K562 (cell line): ENCODE measurements around the gene PRDM12. TPM values are rescaled to one million over a fixed set of nuclear protein-coding genes. Genes with fewer than 3 reads are reported as not detected.

ENCODE experiments used
- BCOR ChIP-seq: fragments of 450-650 bp; IDR thresholded peaks from 2 replicates; pipeline ENCODE4 v1.6.1; 2016
- EZH2 ChIP-seq: IDR thresholded peaks from 2 replicates; pipeline ENCODE4 v1.6.1; 2012; ENCODE audit warnings: low read depth, mild to moderate bottlenecking, inconsistent platforms, low read length, borderline replicate concordance
- HMG20A ChIP-seq: fragments of 450-650 bp; formaldehyde crosslinking; conservative IDR thresholded peaks from 2 replicates; pipeline ENCODE4 v1.4.0; 2020; ENCODE audit warnings: mild to moderate bottlenecking, mixed read lengths
- ID3 ChIP-seq, 2 experiments: fragments of 250-450 bp in 1 of 2; fragments of 450-650 bp in 1 of 2; sonication (Bioruptor Pico) in 1 of 2; IDR thresholded peaks; 2 replicates each; pipeline versions ENCODE4 v1.6.1 to v1.8.0; 2016 to 2021; ENCODE audit warnings: mild to moderate bottlenecking in 2 of 2, moderate library complexity in 2 of 2, missing compliant biosample characterization in 1 of 2, missing genetic modification characterization in 1 of 2
- IFI16 ChIP-seq: fragments of 250-450 bp; sonication (Bioruptor Pico); IDR thresholded peaks from 2 replicates; pipeline ENCODE4 v2.1.2; 2022; ENCODE audit warnings: mild to moderate bottlenecking, inconsistent platforms
- KHSRP ChIP-seq: fragments of 450-650 bp; IDR thresholded peaks from 2 replicates; pipeline ENCODE4 v1.6.1; 2017
- NR3C1 ChIP-seq: sonication (generic); formaldehyde crosslinking; IDR thresholded peaks from 2 replicates; pipeline ENCODE4 v1.8.1; 2022; ENCODE audit warnings: missing genetic modification reagents
- PRMT5 ChIP-seq: sonication (generic); formaldehyde crosslinking; IDR thresholded peaks from 2 replicates; pipeline ENCODE4 v1.5.0; 2020; ENCODE audit warnings: missing genetic modification reagents
- PYGO2 ChIP-seq: fragments of 450-650 bp; IDR thresholded peaks from 2 replicates; pipeline ENCODE4 v1.6.1; 2016; ENCODE audit warnings: mild to moderate bottlenecking, missing genetic modification characterization, moderate library complexity, missing compliant biosample characterization
- RFX7 ChIP-seq: fragments of 250-450 bp; sonication (Bioruptor Pico); IDR thresholded peaks from 2 replicates; pipeline ENCODE4 v1.5.1; 2021; ENCODE audit warnings: mild to moderate bottlenecking
- SNRNP70 ChIP-seq: fragments of 200-400 bp; formaldehyde crosslinking; optimal IDR thresholded peaks from 2 replicates; pipeline ENCODE3; 2017; ENCODE audit warnings: low read depth, low read length
- SOX6 ChIP-seq: fragments of 450-650 bp; IDR thresholded peaks from 2 replicates; pipeline ENCODE4 v1.6.1; 2014; ENCODE audit warnings: mild to moderate bottlenecking
- TAF15 ChIP-seq: fragments of 200-400 bp; formaldehyde crosslinking; IDR thresholded peaks from 2 replicates; pipeline ENCODE4 v1.6.1; 2017; ENCODE audit warnings: mild to moderate bottlenecking, low read depth, low read length, moderate library complexity
- ZFPM2 ChIP-seq: fragments of 250-450 bp; sonication (Bioruptor Pico); IDR thresholded peaks from 2 replicates; pipeline ENCODE4 v1.5.1; 2022; ENCODE audit warnings: mild to moderate bottlenecking
- ZNF184 ChIP-seq: sonication (generic); formaldehyde crosslinking; IDR thresholded peaks from 2 replicates; pipeline ENCODE4 v1.5.0; 2020; ENCODE audit warnings: missing genetic modification reagents
- ZNF3 ChIP-seq: fragments of 250-450 bp; sonication (Bioruptor Pico); IDR thresholded peaks from 2 replicates; pipeline ENCODE4 v1.5.0; 2021; ENCODE audit warnings: mild to moderate bottlenecking, moderate library complexity
- ZNF354B ChIP-seq: fragments of 250-450 bp; sonication (Bioruptor Pico); IDR thresholded peaks from 2 replicates; pipeline ENCODE4 v1.4.0; 2020
- ZNF717 ChIP-seq: fragments of 250-450 bp; sonication (Bioruptor Pico); IDR thresholded peaks from 2 replicates; pipeline ENCODE4 v1.5.0; 2021
- ZNF764 ChIP-seq: fragments of 250-450 bp; sonication (Bioruptor Pico); IDR thresholded peaks from 2 replicates; pipeline ENCODE4 v1.4.0; 2020; ENCODE audit warnings: low read depth, mild to moderate bottlenecking, moderate library complexity
- polyA plus RNA-seq, 8 experiments: library from polyadenylated mRNA; depleted of rRNA in 4 of 8; stranded (reverse) in 5 of 8; unstranded in 3 of 8; fragments of >200 nt; fragmentation: Nextera tagmentation in 2 of 8; fragmentation: Illumina TruSeq in 1 of 8; extraction: Ambion mirVana in 2 of 8; extraction: Trizol in 1 of 8; gene quantifications; 2 replicates each; pipeline versions ENCODE4 v1.2.1 to v1.2.3, GENCODE V29; 2011 to 2014; ENCODE audit warnings: inconsistent platforms in 1 of 8, missing spikeins in 1 of 8
- total RNA-seq, 7 experiments: library from RNA; depleted of rRNA in 6 of 7; stranded (reverse); fragments of >200 nt in 6 of 7; fragmentation: Illumina TruSeq in 2 of 7; extraction: Trizol in 2 of 7; gene quantifications; 2 replicates each; pipeline versions ENCODE4 v1.2.1 to v1.2.3, GENCODE V29; 2011 to 2021; ENCODE audit warnings: low replicate concordance in 1 of 7
- TF ChIP-seq, protein P1 (sequence below): fragments of 450-650 bp; conservative IDR thresholded peaks from 2 replicates; pipeline ENCODE4 v1.6.1; 2016; ENCODE audit warnings: missing genetic modification characterization, low read depth, mild to moderate bottlenecking, missing compliant biosample characterization, moderate library complexity
- TF ChIP-seq, protein P2 (sequence below): fragments of 250-450 bp; sonication (Bioruptor Pico); IDR thresholded peaks from 2 replicates; pipeline ENCODE4 v1.8.0; 2021; ENCODE audit warnings: mild to moderate bottlenecking, moderate library complexity
- TF ChIP-seq, protein P3 (sequence below): fragments of 250-450 bp; sonication (Bioruptor Pico); IDR thresholded peaks from 2 replicates; pipeline ENCODE4 v1.4.0; 2020; ENCODE audit warnings: mild to moderate bottlenecking
- TF ChIP-seq, protein P4 (sequence below): fragments of 450-650 bp; formaldehyde crosslinking; IDR thresholded peaks from 2 replicates; pipeline ENCODE4 v1.4.0; 2022; ENCODE audit warnings: missing genetic modification characterization

PRDM12 gene
- total and polyA plus RNA-seq, 9 of the 15 experiments (the other 6 are each of a cell fraction or from before 2014, with no cell fraction given), result 0.04 to 0.22 (median 0.07) TPM; not detected in 3

DNA sequence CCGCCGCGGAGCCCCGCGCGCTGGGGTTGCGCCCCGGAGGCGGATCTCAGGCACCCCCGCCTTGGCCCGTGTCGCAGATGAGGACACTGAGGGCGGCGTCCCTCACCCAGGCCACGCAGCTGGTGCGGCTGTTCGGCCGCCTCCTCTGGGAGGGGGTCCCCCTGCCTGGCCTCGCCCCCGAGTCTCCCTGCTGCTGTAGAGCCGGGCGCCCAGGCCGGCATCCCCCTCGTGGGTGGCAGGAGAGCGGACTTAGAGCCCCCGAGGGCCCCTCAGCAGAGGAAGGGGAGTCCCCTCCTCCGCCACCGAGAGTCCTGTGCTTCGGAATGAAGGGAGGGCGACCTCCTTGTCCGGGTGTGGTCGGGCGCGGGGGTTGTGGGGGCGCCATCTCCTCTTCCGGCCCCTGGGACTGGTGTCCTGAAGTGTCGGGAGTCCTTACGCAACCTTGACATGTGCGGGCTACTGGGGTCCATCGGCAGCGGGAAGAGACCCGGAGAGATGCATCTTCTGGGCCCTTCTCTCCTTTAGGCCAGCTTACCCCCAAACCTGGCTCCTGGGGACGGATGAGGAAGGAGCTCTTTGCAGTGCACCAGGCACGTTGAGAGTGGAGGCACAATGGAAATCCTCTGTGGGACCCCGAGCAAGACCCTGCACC lies 17.5 kb downstream of the PRDM12 start (continued):
- TF ChIP-seq ID3 (CRISPR knock-in tag; IDR thresholded peaks at IDR 0.05) (no peak), ID3 (tag; IDR thresholded peaks at IDR 0.05) (no peak), PYGO2 (tag) (no peak), IFI16 (CRISPR knock-in tag) (no peak), ZNF354B (no peak), BCOR (no peak; the same call in 1 of the 2 replicates), ZNF764 (CRISPR knock-in tag) (no peak), ZNF3 (CRISPR knock-in tag) (no peak), PRMT5 (no peak), KHSRP (no peak), RFX7 (CRISPR knock-in tag) (no peak), SNRNP70 (no peak), SOX6 (no peak), NR3C1 (CRISPR knock-in tag) (no peak), TAF15 (no peak), ZNF717 (CRISPR knock-in tag) (no peak), ZFPM2 (CRISPR knock-in tag) (no peak), EZH2 (no peak), HMG20A (CRISPR knock-in tag) (no peak), ZNF184 (CRISPR knock-in tag) (no peak)
- TF ChIP-seq, protein P1, sequence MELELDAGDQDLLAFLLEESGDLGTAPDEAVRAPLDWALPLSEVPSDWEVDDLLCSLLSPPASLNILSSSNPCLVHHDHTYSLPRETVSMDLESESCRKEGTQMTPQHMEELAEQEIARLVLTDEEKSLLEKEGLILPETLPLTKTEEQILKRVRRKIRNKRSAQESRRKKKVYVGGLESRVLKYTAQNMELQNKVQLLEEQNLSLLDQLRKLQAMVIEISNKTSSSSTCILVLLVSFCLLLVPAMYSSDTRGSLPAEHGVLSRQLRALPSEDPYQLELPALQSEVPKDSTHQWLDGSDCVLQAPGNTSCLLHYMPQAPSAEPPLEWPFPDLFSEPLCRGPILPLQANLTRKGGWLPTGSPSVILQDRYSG (tag), result no peak
- TF ChIP-seq, protein P2, sequence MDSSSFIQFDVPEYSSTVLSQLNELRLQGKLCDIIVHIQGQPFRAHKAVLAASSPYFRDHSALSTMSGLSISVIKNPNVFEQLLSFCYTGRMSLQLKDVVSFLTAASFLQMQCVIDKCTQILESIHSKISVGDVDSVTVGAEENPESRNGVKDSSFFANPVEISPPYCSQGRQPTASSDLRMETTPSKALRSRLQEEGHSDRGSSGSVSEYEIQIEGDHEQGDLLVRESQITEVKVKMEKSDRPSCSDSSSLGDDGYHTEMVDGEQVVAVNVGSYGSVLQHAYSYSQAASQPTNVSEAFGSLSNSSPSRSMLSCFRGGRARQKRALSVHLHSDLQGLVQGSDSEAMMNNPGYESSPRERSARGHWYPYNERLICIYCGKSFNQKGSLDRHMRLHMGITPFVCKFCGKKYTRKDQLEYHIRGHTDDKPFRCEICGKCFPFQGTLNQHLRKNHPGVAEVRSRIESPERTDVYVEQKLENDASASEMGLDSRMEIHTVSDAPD (CRISPR knock-in tag), result no peak
- TF ChIP-seq, protein P3, sequence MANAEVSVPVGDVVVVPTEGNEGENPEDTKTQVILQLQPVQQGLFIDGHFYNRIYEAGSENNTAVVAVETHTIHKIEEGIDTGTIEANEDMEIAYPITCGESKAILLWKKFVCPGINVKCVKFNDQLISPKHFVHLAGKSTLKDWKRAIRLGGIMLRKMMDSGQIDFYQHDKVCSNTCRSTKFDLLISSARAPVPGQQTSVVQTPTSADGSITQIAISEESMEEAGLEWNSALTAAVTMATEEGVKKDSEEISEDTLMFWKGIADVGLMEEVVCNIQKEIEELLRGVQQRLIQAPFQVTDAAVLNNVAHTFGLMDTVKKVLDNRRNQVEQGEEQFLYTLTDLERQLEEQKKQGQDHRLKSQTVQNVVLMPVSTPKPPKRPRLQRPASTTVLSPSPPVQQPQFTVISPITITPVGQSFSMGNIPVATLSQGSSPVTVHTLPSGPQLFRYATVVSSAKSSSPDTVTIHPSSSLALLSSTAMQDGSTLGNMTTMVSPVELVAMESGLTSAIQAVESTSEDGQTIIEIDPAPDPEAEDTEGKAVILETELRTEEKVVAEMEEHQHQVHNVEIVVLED, result no peak
- TF ChIP-seq, protein P4, sequence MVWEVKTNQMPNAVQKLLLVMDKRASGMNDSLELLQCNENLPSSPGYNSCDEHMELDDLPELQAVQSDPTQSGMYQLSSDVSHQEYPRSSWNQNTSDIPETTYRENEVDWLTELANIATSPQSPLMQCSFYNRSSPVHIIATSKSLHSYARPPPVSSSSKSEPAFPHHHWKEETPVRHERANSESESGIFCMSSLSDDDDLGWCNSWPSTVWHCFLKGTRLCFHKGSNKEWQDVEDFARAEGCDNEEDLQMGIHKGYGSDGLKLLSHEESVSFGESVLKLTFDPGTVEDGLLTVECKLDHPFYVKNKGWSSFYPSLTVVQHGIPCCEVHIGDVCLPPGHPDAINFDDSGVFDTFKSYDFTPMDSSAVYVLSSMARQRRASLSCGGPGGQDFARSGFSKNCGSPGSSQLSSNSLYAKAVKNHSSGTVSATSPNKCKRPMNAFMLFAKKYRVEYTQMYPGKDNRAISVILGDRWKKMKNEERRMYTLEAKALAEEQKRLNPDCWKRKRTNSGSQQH (CRISPR knock-in tag), result no peak
